ENCODE results near the gene IBA57.
"Not testable (repeated sequence)": the region's sequence is repeated elsewhere in the genome, so short reads cannot be mapped to it uniquely, and the experiment has no call there.

Gene IBA57

GRCh38 chr1:228226141-228226874 lies 60.7 kb downstream of the IBA57 start:
- no peak for DNase-seq (ENCODE audit: low read depth, low spot score)

GRCh38 chr1:228226956-228227791 lies 61.6 kb downstream of the IBA57 start:
- no peak for DNase-seq (ENCODE audit: low read depth, low spot score)

GRCh38 chr1:228228147-228228546 lies 62.5 kb downstream of the IBA57 start:
- not testable (repeated sequence) for DNase-seq (ENCODE audit: low read depth, low spot score)

- DNase-seq (ENCODE audit: low read depth, low spot score), result no peak
These were observed 63.0 kb downstream of the IBA57 start for GRCh38 chr1:228228601-228229074.

GRCh38 chr1:228231189-228231588 lies 65.6 kb downstream of the IBA57 start:
- DNase-seq (ENCODE audit: low read depth, low spot score), result no peak
